Activated CD4-positive, alpha-beta T cell treated with anti-CD3 and anti-CD28 coated beads for 4 hours (primary cell): ENCODE measurements around the gene SRGAP3.

Experiments
- DNase-seq, 2 donors: peaks; one replicate each; pipeline ENCODE4 v3.0.0-alpha.2; 2020

Gene SRGAP3

DNA sequence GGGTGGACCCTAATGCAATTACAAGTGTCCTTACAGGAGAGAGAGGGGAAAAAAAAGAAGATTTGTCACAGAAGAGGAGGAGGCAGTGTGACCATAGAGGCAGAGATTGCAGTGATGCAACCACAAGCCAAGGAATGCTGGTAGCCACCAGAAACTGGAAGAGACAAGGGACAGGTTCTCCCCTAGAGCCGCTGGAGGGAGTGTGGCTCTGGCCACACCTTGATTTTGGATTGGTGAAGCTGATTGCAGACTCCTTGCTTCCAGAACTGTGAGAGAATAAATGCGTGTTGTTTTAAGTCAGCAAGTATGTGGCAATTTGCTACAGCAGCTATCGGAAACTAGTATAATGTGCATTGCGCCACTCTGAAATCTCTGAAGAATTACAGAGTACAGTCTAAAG is 110.1 kb downstream of the SRGAP3 start:
- no peak for DNase-seq

DNA sequence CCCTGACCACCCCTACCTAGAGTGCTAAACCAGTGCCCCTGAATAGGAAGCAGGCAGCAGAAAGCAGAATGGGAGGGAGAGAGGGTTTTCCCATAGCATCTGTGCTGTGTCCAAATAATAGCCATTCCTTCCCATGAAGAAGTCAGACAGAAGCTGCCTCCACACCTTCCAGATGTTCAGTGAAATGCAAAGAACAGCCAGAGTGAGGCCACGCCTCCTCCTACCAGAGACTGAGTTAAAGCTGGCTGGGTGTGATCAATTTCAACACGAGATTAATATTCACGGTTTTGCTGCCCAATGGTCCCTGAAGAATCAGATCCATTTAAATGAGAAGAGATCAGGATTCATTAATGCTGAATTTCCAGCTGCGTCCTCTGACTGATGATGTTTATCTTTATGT is 111.8 kb downstream of the SRGAP3 start:
- DNase-seq: no peak

DNA sequence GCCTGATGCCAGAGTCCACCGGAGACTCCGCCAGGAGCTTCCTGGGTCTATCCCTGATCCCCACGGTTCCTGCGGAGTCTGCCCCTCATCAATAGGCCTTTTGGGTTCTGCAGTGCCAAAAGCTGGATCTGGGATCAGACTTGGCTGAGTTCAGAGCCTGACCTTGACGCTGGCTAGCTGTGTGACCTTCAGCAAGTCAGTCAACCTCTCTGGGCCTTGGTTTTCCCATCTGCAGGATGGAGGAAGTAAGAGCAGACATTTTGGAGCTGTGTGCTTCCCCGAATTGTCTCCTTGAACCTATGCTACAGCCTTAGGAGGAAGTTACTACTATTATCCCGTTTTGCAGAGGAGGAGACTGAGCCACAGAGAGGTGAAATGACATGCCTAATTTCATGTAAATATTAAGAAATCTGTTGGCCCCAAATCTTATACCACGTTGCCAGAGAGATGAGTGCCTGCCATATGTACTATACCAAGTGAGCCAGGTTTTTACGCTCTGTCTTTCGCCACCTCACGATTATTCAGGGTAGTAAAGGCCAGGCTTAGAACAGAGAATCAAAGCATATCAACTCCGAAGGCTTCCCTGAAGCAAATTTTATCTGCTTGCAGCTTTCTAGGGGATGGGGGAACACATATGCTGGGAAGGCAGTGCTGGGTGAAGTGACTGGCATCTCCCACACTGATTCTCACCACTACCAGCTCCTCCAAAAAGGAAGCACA is 112.5 kb downstream of the SRGAP3 start:
- DNase-seq: no peak

DNA sequence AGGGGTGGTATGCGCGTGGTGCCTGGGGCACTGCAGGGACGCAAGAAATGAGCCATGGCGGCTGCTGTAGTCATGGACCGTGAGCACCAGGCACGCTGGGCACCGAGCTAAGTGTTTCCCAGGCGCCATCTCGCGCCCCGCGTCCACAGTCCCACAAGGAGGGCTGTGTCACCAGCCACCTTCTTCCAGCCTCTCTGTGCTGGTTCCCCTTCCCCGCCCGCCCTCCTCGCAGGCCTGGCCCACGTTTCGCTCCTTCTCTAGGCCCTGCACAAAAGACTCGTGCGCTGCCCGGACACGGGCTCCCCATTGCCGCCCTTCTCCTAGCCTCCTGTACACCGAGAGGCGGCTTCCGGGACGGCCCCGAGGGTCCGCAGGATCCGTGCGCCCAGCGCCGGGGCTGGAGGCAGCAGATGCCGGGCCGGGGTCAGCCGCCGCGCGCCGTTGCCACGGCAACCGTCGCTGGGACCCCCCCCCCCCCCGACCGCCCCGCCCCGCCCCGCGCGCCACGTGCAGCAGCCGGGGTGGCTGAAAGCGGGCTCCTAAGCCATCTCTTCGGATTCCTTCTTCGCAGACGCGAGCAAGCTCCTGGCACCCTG is 113.4 kb downstream of the SRGAP3 start:
- DNase-seq: no peak

DNA sequence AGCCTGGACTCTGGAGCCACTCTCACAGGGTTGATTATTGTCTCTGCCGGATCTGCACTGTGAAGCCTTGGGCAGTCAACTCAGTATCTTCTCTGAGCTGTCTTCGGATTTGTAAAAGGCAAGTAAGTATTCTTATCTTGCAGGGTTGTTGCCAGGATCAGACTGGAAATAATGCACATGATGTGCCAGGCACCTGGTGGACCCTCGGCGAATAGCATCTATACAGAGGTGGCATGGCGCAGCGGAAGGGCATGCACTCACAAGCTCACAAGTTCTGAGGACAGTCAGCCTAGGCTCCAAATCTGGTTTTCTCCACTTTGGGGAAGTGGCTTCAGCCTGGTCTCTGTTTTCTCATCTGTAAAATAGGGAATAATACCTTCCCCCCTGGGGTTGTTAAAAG is 113.9 kb downstream of the SRGAP3 start:
- DNase-seq: no peak

DNA sequence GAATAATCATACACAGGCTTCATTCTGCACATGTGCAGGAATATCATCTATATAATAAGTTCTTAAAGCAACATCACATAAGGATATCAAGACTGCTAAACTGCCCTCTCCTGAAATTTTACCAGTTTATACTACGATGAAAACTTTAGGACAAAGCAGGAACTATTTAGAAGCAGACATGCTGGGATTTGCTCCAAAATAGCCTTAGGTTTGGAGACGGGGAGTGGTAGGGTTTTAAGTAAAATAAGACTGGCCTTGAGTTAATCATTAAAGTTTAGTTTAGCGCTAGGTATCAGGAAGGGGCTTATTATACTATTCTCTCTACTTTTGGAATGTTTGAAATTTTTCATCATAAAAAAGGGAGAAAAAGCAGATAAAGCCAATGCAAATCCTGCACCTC is 115.8 kb downstream of the SRGAP3 start:
- no peak for DNase-seq

DNA sequence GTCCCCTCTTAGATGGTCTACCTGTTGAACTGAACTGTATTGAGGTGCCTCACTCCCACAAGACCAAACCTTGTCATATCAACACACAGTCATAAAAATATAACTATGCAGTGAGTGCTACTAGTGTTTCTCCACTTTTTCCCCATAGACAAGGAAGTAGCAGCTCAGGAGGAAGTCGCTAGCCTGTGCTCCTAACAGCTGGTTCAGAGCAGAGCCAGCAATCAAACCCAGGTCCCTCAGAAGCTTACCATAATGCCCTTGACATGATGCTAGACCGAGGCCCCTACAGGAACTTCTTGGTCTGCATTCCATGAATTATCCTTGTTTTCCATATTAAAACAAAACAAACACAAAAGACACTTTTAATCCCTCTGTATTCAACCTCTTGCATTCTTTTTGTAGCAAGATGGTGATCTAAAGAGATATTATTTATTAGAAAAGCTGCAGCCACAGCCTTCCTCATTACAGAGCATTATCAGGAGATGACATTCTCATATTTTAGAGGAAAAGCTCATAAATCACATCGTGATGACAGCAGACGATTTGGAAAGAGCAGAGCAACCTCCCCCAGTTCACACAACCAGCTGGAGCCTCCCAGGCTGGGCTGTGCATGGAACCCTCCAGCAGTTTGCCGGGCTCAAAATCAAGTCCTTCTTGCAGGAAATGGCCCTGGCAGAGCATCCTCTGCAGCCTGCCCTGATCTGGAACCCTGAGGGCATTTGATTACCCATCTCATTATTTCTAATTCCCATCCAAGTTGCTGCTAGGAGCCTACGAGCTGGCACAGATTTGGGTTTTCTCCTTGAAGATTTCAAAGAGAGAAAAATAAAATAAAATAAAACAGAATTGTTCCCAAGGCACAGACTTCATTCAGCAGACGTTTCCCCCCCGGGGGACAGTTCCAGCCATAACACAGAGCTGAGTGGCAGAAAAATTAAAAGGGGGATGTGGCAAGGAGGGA is 118.8 kb downstream of the SRGAP3 start:
- DNase-seq: no peak

DNA sequence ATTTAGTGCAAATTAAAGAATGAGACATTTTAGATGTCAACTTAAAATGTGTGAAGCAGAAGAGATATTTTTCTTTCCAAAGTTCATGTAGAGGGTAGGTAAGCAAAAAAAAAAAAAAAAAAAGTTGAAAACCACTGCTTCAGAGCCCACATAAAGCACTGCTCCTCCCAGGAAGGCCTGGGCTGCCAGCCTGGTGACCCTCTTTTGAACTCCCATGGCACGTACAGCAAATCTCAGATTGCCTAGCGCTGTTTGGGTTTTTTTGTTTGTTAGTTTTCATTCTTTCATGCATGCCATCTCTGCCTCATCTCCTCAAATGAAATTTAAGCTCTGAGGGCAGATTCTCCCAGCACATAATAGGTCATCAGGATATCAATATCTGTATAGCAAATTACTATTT is 120.1 kb downstream of the SRGAP3 start:
- DNase-seq: no peak

DNA sequence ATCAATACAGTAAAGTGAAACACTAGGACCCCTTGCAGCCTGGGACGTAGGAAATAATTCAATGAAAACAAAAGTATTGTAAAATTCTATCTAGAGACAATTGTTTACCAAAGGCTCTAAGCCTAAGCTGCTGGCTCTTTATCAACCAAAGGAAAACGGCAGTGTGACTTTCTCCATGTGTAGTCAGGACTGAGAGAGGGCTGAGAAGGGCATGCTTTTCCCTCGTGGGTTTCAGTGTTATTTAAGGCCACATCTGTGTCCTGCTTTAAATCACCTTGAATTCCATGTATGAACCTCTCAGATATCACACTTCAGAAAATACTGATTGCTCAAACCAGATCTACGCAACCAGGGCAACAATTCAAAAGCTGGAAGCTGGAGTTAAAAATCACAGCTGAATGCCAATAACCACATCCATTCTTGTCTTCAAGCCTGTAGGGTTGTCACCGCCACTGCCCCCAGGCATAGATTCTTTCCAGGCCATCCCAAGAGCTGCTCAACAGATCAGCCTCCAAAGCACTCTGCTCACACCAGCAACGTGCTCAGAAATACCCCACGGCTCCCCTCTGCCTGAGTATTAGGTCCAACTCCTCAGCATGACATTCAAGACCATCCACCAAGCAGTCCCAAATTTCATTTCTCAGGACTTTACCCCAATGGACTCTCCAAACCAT is 124.0 kb downstream of the SRGAP3 start:
- no peak for DNase-seq

DNA sequence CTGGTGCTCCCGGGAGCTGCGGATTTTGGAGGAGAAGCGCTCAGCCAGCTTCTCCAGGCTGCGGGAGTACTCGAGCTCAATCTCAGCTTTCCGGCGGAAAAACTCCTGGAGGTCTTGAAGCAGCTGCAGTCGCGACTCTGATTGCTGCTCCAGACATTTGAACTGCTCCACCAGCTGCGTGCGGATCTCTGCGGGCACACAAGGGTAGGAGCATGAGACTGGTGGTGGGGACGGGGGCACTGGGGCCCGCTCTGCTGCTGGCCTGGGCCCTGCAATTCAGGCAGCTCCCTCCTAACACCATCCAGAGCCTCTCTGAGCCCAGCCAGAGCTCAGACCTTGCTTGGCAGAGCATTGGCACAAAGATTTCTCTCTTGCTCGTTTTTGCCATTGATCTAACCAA is 124.7 kb downstream of the SRGAP3 start:
- no peak for DNase-seq

DNA sequence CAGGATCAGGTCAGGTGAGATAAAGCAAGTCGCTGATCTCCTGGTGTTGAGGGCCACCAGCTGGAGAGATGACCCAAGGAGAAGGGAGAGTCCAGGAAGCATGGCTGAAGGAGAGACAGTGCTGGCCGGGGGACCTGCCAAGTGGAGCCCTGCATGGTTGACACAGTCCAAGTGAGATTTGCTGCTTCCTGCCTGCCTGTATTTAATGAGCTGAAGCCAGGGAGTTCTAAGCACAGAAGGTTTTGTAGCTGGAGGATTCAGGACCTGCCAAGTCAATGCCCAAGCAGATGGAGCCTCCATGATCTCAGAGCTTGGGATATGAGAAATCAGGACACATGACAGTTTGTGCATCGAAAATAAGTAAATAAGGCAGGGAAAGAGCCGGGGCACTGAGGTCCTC is 125.6 kb downstream of the SRGAP3 start:
- DNase-seq: no peak

DNA sequence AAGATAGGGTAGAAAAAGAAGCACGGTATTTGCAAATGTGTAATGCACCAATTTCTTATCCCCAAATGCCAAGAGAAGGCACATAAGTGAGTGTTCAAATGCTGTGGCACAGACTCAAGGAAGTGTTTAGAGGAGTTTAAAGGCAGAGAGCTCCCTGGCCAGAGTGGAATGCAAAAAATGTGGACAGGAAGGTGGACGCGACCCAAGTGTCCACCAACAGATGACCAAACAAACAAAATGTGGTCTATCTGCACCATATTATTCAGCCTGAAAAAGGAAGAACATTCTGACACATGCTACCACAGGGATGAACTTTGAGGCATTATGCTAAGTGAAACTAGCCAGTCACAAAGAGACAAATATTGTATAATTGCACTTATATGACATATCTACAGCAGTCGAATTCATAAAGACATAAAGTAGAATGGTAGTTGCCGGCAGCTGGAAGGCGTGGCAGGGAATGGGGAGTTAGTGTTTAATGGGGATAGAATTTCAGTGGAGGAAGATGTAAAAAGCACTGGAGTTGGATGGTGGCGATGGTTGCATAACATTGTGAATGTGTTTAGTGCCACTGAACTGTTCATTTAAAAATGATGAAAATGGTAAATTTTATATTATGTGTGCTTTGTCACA is 126.6 kb downstream of the SRGAP3 start:
- DNase-seq: no peak

DNA sequence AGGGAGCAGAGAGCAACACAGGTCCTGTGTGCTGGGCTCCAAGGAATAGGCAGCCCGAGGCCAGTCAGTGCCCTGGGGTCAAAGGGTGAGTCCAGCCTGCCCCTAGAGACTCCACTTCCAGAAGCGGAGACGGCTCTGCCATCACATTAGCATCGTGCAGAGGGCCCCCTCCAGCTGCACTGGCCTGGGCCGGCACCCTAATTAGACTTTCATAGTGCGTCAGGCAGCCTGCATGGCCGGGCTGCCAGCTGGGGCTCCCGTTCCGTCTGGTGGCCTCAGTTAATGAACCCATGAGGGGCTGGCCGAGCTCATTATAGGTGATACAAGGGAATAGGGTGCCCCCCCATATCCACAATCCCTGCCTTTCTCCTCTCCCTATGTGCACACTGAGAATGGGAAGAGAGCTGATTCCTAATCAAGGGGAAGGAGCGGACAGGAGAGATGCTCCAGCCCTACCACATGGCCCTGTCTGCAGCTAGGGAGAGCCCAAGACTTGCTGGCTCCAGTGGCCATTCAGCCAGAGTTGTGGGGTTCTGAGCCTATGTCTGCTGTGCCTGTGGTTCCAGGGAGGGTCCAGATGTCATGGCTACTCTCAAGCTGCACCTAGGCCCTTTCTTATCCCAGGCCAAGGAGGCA is 128.0 kb downstream of the SRGAP3 start:
- no peak for DNase-seq

DNA sequence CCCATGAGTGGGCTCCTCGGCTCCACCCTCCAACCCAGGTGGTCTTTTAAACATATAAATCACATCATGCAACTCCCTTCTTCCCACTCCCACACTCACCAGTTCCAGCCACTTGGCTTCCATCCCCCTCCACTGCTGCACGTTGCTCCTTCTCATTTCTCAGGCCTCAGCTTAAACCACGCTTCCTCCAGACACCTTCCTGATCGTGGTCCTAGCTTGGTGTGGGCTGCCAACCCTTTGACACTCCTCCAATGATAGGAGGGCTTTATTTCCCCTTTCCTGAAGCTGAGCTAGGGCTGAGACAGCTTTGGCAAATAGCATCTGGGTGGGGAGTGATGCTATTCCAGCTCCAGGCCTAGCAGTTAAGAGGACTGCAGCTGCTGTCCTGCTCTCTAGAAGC is 130.1 kb downstream of the SRGAP3 start:
- no peak for DNase-seq

DNA sequence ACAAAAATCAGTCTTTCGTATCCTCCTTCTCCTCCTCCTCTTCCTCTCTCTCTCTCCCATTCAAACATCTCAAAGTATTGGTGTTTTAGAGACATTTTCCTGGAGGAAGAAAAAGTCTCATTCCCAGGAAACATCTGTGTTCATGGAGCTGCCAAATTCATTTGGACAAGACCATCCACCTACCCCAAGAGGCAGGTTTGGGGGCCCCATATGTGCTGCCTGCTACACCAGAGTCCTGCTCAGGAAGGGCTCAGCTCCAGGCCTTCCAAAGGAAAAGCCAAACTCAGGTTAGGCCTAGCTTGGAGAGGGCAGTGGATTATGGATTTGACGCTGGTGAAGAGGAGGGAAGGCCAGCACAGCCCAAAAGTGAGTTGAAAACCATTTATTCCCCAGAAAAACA is 131.2 kb downstream of the SRGAP3 start:
- DNase-seq: no peak

DNA sequence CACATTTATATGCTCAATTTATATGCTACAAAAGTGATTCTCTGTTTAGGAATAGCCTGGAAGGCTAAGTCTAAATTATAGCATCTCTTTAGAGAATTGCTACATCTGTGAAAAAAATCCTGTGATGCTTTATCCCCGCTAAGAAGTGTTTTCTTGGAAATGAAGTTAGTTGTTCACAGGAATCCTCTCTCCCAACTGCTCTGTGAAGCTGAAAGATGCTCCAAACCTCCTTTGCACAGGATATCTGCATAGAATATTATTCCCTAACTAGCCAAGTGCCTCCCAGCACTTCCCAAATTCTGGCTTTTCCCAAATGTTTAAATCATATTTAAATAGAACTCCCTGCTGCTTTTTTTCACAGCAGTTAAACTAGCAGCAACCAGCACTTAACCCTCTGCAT is 132.2 kb downstream of the SRGAP3 start:
- no peak for DNase-seq

DNA sequence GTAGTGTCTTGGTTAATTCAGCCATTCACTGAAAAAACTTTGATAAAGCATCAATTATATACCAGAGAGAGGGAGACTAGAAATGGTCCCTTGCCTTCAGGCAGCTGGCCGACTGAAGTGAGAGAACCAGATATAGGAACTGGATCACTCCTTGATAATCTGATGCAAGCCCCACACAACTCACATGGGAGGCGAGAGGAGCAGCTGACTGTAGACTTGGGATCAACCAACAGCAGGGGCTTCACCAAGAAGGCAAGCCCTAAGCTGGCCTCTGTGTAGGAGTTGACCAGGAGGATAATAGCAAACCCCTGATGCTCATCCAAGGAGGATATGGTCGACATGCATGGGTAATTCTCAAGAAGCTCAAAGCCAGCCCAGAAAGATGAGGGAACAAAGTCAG is 133.1 kb downstream of the SRGAP3 start:
- DNase-seq: no peak

DNA sequence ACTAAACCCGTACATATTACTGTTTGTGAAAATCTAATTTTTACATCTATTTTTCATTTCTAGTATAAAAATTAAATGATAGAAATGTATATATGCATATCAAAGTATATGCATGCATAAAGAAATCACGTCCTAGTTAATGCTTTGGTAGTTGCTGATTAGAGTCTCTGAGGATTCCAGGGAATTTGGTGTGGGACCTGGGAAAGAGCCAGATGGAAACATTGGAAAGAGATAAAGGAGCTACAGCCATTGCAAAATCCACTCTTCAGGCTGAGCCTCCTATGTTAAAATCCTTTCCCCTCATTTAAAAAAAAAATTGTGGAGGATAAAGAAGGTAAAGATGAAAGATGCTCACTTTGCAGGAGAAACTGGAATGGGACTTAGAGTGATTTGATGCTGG is 134.1 kb downstream of the SRGAP3 start:
- DNase-seq: no peak

DNA sequence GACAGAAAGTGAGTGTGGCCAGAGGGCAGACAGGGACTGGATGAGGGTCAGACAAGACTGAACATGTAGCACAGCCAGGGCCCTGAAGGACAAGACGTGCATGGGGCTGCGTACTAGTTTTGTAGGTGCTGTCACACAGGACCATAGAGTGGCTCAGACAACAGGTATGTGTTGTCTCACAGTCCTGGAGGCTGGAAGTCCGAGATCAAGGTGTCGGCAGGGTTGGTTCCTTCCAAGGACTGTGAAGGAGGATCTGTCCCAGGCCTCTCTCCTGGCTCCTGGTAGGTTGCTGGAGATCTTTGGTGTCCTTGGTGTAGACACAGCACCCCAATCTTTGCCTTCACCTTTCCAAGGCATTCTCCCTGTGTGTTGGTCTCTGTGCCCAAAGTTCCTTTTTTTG is 136.4 kb downstream of the SRGAP3 start:
- DNase-seq: no peak

DNA sequence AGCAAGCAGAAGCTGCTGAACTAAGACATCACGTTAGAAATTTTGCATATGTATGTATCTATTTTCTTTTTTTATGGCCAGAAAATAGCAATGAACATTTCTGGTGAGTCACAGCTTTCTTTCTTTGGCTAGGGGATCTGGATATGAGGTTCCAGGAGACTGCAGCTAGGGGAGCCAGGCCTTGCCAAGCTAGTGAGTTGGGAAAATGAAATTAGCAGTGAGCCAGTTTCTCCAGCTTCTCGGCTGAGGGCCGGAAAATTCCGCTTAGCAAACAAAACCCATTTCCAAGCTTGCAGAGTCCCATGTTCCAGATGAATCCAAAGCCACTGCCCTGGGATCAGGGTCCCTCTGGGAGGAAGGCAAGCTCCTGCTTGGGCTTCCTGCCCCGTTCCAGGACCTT is 137.6 kb downstream of the SRGAP3 start:
- DNase-seq: no peak

DNA sequence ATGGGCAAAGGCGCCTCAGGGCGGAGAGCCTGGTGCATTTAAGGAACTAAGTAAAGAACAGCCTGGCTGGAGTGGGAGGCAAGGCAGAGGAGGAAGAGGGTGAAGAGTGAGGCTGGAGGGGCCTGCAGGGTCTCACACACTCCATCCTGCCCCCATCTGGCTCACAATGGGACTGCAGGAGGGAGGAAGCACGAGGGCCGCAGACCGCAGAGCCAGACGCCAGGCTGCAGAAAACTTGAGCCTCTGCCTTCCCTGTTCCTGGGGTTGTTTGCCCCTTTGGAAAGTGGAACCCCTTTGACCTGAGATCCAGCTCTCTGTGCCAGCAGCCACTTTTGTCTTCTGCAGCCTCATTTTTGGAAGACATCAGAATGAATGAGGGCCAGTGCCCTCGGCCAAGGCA is 138.0 kb downstream of the SRGAP3 start:
- no peak for DNase-seq

DNA sequence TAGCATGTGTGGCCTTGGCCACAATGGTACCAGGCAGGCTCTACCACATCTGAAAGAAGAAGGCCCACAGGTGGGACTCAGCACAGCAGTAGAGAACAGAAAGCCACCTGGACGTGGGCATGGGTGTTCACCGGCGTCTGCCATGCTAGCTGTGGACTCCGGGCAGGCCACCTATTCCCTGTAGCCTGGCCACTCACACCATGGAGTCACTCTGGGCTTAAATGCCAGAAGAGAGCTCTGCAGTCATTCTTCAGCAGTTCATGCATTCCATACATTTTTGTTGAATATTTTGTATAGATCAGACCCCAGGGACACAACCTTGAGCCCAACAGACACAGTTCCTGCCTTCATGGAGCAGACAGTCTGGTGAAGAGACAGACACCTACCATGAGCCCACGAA is 138.6 kb downstream of the SRGAP3 start:
- DNase-seq: no peak
